DMS79 treated with DMSO at 0.1 percent for 48 hours (cell line): ENCODE results near the gene THSD7A.

ENCODE experiments used
- DNase-seq: peaks from one replicate; lab custom pipeline; 2025; lab: John Stamatoyannopoulos, UW

THSD7A gene

GRCh38 chr7:11331128-11332102 lies 500.6 kb downstream of the THSD7A start:
- no peak for DNase-seq

DNA sequence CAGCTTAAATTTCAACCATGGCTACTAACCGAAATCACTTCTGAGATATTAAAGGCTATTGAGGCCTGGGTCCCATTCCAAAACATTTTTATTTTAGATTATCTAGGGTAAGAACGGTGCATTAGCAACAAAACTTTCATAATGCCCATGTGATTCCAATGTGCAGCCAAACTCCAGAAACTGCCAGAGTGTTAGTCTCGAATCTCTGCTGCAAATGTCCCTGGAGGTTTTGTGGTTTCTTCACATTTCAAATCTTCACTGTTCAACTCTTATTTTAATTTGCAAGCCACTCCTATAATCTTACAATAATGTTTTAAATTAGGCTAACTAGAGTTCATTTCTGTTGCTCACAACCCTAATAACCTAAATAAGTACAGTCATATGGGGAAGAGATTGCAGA lies 501.3 kb downstream of the THSD7A start:
- DNase-seq: no peak

GRCh38 chr7:11330208-11330607 lies 501.8 kb downstream of the THSD7A start:
- DNase-seq: no peak

DNA sequence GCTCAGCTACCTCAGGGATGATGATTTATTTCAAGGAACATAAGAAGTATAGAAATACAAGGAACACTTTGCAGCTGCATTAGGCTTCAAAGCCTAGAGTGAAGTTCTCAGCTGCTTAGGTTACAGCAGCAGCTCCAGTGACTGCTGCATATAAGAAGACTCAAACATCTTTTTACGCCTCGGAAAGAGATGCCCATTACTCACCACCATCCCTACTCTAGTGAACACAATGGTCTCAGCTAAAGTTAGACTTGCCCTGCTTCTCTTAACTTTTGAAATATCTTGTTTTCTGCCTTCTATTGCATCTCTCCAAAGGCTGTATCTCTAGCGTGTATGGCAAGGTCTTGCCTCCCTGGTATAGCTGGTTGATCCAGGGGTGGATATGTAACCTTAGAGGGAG lies 502.4 kb downstream of the THSD7A start:
- DNase-seq: no peak

DNA sequence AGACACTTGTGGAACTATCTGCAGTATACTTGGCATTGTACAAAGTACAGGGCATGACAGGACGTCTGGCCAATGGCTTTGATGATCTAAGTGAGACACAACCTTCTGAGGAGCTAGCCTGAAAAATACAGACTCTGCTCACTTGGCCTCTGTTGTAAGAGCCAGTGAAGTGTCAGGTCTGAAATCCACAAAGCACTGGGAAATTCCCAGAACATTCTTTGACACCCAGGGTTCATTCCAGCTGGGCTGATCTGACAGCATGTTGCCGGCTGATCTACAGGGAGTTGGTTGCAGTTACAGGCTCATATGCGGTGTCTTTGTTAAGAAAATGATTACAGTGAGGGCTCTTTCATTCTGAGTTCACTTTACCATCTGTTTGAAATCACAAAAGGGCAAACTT lies 503.7 kb downstream of the THSD7A start:
- peak; percentile 49 for DNase-seq

- peak; percentile 58 for DNase-seq
These were observed 504.4 kb downstream of the THSD7A start for GRCh38 chr7:11327633-11328032.
